T-helper 9 cell (primary cell): ENCODE data around the gene TPCN1.

Experiments used
- DNase-seq: peaks from one replicate; pipeline ENCODE4 v3.0.0-alpha.2; 2020

TPCN1 gene

DNA sequence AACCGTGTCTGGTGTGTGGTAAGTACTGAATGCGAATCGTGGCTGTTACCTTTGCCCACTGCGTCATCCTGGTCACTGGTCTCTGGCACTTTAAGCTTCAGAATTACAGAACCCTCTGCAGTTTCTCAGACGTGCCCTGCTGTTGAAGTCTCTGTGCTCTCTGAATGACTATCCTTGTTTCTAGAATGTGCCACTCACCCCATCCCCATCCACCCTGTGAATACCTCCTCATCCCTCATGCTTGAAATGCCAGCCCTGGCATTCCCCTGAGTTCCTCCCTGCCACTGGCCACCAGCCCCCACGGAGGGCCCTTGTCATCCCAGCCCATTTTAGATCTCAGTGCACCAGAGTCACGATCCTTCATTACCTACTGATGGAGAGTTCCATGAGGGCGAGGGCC lies 21.3 kb downstream of the TPCN1 start:
- no peak for DNase-seq

DNA sequence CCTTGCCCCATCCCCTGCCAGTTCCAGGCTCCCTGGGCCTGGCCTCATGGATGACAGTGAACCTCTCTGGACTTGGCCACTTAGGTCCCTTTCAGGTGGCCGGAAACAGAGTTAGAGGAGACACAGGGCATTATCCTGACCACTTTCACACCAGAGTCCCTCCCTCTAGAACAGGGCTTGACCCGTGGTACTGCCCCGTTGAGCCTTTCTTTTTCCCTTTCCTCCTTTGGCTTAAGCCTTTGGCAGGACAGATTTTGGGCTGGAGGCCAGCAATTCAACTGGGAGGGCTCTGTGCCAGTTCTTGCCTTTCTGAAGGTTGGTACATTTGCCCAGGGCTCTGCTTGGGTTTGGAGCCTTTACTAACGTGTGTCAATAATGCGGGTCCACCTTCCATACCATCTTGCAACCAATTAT lies 22.8 kb downstream of the TPCN1 start:
- DNase-seq = no peak

DNA sequence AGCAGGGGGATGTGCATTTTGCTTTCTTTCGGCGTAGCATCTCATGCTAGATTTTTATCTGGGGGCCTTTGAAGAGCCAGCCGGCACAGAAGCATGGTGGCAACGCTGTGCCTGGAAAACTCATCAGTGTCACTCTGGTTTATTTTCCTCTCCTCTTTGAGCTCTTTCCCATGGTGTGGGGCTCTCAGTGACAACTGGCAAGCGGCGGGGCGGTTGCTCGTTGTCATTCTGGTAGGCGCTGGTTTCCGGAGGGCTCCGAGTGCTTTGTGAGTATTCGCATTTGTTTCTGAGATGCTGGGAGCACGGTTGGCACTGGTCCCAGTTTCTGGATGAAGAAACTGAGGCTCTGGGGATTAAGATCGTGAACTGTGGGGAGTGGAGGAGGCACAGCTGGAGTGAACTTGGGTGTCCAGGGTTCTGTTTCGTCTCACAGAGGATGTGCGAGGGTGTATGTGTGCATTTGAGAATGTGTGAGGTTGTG lies 23.3 kb downstream of the TPCN1 start:
- DNase-seq = no peak

DNA sequence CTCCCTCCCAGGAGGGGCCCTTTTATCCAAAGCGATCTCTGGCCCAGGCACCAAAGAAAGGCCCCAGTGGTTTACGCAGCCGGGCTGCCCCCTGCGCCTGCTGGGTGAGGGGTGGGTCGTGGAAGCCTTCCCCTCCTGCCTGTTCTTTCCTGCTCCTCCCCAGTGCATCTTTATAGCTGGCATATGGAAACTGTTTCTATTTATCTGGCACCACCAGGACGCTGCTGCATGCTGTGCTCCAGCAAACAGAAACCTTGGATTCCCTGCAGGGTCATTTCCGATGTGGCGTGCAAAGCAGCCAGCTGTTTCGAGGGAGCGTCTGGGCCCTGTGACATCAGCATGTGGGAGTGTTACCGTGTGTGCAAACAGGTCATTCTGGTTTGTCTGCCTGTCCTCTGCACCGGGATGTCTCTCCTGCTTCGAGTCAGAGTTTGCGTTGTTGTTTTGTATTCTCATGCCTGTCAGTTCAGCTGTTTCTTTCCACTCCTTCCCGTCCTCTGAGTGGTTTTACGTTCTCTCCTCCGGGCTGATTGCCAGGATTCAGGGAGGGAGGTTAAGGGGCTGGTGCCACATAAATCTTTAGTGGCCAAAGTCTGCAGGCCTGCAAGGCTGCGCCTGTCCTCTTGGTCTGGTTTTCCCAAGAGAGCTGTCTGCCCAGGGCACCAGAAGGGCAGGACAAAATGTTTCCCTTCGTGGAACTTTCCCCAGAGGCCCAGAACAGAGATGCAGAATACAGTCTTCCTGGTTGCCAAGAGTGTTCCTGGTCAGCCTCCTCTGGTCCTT lies 24.6 kb downstream of the TPCN1 start:
- DNase-seq = no peak

DNA sequence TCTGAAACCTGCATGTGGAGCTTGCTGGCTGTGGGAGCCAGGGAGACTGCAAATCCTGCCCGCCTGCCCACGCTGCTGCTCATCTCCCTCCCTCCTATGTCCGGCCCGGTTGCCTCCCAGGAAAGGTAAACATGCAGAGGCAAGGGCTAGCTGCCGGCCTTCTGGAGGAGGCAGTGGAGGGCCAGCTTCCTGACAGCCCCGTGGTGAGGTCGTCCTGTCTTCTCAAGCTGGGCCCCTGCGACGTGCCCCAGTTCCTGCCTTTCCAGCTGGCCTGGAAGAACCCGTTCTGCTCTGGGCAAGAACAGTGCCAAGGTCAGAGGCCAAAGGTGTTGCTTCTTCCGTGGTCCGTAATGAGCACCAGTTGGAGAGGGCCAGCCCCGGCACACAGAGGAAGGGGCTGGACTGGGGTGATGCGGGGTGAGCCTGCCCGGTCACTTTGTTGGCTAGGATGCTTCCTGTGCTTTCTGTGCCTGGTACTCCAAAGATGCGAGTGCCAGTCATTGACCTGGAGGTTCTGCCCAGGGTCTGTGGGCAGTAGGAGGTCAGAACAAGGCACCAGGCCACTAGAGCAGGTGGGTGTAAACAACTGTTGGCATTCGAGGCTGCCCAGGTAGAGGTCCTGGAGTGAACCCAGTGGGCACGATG lies 25.3 kb downstream of the TPCN1 start:
- DNase-seq = no peak

DNA sequence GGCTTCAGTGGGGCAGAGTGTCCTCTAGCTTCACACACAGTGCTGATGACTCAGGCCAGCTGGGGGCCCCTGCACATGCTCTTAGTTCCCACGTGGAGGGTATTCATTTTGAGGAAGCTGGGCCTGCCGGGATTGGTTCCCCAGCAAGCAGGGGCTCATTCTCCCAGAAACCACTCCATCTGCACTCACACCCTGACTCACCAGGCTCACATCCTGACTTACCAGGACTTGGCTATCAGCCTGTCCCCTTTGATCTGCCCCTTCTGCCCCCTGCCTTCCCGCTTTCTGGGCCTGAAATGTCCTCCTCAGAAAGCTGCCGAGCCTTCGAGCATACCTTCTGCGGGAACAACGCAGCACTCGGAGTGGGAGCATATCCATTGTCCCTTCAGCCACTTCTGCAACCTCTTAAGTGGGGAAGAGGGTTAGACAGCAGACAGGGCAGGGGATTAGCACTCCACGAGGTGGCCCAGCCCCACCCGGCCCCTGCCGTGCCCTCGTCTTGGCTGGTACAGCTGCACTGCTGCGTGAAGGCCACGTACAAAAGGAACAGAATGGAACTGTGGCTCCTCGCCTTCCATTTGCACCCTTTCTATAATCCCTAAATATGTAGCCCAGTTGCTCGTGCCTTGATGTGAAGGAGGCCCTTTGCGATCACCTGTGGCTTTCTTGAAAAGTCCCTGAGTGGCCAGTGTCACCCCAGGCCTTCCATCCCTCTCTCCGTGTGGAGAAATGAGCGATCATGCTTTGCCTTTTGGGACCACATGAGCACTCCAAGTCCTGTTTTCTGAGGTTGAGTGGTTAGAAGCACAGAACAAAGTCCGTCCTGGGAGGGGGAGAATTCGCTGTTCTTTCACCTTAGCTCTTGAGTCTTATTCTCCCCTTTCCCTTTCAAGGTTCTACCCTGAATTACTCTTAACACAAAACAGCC lies 26.1 kb downstream of the TPCN1 start:
- no peak for DNase-seq

DNA sequence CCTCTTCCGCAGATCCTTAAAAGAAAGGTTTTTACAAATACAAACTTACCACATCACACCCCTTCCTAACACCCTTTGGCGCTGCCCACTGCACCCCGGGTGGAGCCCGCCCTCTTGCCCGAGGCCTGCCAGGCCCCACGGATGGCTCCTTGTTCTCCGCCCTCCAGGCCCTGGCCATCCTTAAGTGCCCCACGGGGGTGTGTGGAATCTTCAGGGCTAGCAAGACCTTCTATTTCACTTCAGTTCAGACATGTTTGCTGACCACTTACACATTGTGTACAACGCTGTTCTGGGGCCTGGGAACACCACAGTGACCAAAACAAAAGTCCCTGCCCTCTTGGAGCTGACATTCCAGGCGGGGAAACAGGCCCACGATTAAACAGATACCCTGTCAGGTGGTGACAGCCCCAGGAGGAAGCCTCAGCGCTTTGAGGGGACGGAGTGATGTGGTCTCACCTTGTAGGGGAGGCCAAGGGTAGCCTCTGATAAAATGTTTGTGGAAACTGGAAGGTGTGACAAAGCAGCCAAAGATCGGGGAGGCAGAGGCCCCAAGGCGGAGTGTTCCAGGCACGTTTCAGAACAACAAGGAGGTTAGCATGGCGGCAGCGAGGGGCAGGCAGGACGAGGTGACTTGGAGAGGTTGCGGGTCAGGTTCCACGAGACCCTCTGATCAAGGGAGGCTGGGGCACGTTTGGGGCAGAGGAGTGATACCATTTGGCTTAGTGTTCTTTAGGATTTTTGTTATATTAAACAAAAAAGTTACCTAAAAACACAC lies 27.0 kb downstream of the TPCN1 start:
- DNase-seq = no peak

DNA sequence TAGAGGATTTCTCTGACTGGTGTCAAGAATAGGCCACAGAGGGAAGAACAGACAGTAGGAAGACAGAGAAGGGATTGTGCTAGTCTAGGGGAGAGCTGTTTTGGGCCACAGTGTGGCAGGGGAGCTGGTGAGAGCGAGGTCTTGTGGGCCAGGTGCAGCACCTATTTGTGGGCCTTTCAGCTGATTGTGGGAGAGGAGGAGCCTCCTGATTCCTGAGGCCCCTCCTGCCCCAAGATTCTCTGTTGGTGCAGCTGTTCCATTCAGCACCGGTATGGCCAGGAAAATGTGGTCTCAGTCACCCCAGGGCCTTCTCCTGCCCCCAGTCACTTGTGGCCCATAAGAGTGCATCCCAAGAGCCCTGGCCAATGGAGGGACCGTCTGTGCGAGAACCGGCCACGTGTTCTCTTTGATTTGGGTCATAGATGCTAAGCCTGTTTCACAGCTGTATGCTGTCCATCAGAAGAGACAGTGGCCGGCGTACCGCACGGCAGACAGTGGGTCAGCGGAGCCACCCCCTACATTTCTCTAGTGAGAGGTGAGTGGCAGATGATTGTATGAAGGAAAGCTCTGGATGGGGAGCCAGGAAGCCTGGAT lies 27.7 kb downstream of the TPCN1 start:
- no peak for DNase-seq

DNA sequence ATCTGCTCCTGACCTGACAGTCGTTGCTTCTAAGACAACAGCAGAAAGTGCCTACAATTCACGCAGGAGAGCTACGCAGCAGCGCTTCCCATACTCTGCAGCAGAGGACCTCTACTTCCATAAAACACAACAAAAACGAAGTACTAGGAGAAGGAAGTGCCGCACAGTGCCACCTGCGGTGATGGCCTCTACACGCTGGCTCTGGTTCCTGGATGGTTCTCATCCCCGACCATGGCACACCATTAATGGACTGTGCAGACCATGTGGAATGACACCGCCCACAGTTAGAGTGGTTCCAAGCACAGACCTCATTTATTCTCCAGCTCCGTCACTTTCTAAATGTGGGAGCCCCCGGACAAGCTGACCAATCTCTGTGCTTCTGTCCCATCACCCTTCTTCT lies 28.3 kb downstream of the TPCN1 start:
- no peak for DNase-seq

DNA sequence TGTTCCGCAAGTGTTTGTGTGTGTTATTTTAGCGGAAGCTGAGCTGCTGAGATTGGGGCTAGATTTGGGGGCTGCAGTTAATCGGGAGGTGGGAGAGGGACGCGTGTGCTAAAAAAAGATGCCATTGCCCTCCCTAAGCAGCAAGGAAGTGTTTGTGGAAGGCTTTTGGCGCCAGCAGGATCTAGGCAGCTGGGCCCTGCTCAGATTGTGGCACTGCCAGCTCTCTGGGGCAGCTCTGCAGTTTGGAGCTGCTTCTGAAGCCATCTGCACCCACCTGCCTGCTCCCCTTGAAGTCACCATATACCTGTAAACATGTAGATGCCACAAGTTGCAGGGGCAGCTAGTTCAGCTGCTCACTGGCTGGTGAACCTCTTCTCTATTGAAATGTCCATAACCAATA lies 28.8 kb downstream of the TPCN1 start:
- DNase-seq = no peak

DNA sequence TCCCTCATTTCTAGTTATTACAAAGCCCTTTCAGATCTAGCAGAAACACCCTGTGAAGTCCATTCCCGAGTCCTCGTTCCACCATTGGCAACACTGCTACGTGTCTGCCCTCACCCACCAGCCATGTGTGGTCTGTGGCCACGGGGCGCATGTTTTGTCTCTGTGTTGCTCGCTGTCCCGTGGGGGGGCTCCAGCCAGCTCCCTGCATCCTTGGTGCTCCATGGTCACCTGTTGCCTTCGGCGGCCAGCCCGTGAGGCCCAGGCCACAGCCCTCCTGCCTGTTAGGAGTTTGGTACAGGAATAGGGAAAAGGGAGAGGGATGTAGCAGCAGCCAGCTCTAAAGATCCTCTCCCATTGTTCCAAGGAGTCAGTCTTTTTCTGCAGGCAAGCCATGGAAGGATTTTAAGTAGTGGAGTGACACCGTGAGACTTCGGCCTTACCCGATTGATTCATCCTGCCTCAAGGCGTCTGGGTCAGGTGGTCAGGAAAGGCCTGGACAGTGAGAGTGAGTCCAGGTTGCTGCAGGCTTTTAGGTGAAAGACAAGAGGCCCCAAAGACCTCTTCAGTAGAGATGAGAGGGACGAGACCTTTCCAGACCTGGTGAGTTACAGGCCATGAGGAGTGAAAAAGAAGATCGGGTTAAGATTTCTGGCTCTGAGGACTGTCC lies 30.3 kb downstream of the TPCN1 start:
- no peak for DNase-seq

DNA sequence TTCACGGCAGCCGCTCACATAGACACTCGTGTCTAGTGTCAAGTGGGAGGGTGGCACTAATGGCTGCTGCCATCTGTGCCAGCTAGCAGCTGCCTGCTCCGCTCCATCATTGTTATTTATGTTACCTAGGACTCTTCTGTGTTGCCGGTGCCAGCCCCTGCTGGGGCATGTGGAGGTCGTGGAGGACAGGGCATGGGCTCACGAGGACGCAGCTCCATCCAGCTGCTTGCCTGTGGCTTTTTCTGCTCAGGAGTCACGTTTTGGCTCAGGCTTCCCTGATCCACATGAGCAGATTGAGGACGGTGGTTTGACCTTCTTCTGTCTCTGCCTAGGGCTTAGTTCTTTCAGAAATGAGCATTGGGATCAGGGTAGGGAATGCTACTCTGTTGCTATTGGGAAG lies 31.2 kb downstream of the TPCN1 start:
- DNase-seq = no peak

DNA sequence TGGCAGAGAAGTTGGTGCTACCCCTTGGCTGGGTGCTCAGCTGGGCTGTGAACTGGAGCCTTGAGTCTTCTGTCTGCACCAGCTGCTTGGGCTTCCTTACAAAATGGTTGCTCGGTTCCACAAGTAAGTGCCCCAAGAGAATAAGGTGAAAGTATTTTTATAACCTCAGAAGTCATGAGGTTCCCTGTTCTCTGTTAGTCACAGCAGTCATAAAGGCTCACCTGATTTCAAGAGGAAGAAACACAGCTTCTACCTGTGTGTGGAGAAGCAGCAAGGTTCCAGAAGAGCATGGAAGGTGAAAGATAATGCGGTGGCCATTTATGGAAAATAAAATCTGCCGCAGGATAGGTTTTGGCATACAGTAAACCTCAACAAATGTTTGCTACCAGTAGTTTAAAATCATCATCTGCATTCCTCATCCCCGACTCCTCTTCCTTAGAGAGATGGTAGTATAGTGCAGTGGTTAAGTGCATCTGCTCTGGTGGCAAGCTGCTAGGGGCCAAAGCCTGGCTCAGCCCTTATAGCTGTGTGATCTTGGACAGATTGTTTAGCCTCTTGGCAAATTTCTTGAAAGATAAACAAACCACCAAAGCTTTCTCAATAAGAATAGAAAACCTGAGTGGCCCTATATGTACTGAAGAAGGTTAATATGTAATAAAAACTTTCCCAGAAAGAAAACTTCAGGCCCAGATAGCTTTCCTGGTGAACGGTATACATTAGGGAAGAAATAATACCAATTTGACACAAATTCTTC lies 32.4 kb downstream of the TPCN1 start:
- DNase-seq = no peak

DNA sequence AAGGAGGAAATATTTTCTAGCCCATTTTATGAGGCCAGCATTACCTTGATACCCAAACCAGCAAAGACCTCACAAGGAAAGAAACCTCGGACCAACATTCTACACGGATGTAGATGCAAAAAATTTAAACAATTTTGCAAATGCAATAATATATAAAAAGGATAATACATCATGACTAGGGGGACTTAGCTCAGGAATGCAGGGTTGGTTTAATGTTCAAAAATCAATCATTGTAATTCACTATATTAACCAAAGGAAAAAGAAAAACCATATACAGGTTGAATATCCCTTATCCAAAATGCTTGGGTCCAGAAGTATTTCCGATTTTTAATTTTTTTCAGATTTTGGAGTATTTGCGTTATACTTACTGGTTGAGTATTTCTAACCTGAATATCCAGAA lies 33.0 kb downstream of the TPCN1 start:
- no peak for DNase-seq

DNA sequence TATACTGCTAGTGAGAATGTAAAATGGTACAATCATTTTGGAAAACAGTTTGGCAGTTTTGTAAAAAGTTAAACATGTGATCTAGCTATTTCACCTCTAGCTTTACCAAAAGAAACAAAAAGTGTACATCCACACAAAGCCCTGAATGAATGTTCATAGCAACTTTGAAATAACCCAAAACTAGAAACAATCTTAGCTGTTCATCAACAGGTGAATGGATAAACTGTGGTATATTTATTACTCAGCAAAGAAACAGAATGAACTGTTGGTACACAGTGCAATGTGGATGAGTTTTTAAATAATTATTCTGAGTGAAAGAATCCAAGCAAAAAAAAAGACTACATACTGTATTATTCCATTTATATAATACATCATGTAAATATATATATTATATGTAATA lies 36.3 kb downstream of the TPCN1 start:
- DNase-seq = no peak

DNA sequence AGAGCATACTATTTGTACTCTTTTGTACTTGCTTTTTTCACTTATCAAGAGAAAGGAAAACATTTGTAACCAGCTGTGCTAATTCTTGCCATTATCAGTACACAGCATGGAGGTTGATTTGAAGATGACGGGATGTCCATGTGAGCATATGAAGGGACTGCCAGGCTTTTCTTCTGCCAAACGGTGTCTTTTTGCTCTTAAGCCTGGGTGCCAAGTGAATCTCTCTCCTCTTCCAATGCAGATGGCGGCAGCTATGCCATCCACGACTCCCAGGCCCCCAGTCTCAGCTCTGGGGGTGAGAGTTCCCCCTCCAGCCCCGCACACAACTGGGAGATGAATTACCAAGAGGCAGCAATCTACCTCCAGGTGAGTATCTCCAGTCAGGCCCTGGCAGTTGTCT lies 38.9 kb downstream of the TPCN1 start:
- no peak for DNase-seq

DNA sequence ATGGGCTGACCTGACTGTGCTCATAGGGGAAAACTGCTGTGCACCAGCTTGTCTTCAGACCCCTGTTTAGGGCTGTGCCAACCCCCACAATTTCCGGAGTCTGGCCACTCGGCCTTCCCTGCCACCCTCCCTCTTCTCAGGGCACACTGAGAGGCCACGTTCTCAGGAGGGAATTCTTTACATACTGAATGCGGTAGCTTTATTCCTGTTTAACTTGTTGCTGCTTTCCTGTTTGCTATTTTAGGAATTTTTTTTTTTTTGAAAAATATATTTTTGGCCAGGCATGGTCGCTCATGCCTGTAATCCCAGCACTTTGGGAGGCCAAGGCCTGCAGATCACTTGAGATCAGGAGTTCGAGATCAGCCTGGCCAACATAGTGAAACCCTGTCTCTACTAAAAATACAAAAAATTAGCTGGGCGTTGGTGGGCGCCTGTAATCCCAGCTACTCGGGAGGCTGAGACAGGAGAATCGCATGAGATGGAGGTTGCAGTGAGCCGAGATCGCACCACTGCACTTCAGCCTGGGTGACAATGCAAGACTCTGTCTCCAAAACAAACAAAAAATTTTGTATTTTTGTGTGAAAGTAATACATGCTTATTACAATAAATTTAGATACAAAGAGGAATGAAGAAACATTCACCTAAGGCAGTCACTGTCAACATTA lies 39.5 kb downstream of the TPCN1 start:
- no peak for DNase-seq

DNA sequence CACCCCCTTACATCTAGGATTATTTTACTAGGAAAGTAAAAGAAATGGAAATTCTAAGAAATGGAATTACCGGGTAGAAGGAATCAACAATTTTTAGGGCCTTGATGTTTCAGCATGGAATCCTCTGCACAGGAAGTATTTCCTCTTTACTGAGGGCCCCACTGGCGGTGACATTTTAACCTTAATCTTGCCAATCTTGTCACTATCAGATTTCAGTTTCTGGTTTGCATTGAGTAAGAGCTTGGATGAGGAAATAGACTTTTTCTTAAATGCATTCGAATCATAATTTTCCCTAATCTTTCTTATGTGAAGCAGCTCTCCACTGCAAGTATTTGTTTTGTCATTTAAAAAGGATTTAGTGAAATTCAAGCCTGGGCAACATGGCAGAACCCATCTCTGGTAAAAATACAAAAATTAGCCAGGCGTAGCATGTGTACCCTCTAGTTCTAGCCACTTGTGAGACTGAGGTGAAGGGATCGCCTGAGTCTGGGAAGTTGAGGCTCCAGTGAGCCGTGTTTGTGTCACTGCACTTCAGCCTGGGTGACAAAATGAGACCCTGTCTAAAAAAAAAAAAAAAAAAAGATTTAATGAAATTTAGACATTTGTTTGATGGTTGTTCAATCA lies 40.7 kb downstream of the TPCN1 start:
- no peak for DNase-seq

DNA sequence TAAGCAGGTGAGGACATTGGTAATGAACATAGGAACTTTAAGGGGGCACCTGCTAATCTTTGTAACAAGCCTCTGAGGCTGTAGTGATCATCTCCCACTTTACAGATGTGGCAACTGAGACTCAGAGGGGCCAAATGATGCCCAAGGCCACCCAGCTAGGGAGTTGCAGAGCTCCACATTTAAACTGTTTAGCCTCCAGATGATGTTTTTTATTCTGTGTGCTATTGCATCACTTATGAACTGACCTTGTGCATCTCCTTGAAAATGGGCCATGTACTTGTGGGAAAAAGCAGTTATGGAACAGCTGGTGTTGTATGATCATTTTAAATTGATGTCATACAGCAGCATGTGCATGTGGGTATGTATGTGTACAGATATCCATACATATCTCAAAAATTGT lies 41.4 kb downstream of the TPCN1 start:
- DNase-seq = no peak

DNA sequence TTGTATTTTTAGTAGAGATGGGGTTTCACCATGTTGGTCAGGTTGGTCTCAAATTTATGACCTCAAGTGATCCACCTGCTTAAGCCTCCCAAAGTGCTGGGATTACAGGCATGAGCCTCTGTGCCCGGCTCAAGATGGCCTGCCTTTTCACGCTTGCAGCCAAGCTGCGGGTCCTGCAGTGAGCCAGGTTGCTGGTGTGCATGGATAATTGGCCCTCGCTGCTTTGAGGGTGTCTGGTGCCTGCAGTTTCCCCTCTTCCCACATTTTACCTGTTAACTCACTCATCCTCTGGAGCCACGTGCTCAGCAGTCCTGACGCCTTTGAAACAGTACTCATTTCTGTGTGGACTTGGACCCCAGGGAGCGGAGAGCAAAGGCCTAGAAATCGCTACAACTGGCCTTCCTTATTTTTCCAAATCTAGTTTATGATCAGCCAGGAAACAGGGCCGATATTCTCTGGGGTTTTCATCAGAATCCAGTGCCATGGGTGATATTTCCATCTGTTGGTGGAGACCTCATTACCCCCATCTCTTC lies 42.2 kb downstream of the TPCN1 start:
- no peak for DNase-seq
